BLaER1 treated with 17β-estradiol and CSF1 and Interleukin-3, amounts not matched to agents 10 nM and 100 nM (cell line): ENCODE data around the gene PID1.

Experiments
- H3K27ac ChIP-seq, 11 experiments: shearing (Covaris generic); formaldehyde crosslinking; 2 replicates each; pipeline ENCODE4 v1.8.1; 2022
- H3K27me3 ChIP-seq, 11 experiments: shearing (Covaris generic); formaldehyde crosslinking; 2 replicates each; pipeline ENCODE4 v1.8.1; 2022
- H3K36me3 ChIP-seq, 11 experiments: shearing (Covaris generic); formaldehyde crosslinking; 2 replicates each; pipeline ENCODE4 v1.8.1; 2022
- H3K4me1 ChIP-seq, 10 experiments: shearing (Covaris generic); formaldehyde crosslinking; 2 replicates each; pipeline ENCODE4 v1.8.1; 2022
- H3K4me2 ChIP-seq, 11 experiments: shearing (Covaris generic); formaldehyde crosslinking; 2 replicates each; pipeline ENCODE4 v1.8.1; 2022
- H3K4me3 ChIP-seq, 10 experiments: shearing (Covaris generic); formaldehyde crosslinking; 2 replicates each; pipeline ENCODE4 v1.8.1; 2022
- H3K9ac ChIP-seq, 11 experiments: shearing (Covaris generic); formaldehyde crosslinking; 2 replicates each; pipeline ENCODE4 v1.8.1; 2022
- H3K9me3 ChIP-seq, 11 experiments: shearing (Covaris generic); formaldehyde crosslinking; replicated peaks in 1 of 11; 2 replicates each; pipeline ENCODE4 v1.8.1; 2022
- H4K20me1 ChIP-seq, 11 experiments: shearing (Covaris generic); formaldehyde crosslinking; 2 replicates each; pipeline ENCODE4 v1.8.1; 2022
- Cebpa-rat ChIP-seq, 11 experiments: shearing (Covaris generic); IDR thresholded peaks; 2 replicates each; pipeline ENCODE4 v1.8.1; 2022

The PID1 gene

DNA sequence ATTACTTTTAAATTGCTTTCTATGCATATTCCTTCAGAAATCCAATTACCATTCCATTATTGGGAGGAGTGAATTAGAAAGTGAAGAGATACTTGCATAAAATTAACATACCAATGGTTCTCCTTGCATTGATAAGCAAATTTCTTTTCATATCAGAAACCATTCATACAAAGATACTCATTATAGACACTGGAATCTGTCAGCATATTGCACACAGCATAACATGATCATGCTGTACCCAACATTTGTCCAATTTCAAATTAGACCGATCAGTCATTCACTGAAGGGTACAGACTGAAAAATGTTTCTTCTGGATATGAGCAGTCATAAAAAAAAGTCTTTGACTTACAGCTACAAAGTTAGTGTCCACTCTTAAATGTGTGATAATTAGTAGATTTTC lies 175.6 kb downstream of the PID1 start:
- no peaks in the 10 kb centered on the region for H3K27me3 ChIP-seq
- no peak for TF ChIP-seq Cebpa-rat (IDR thresholded peaks at IDR 0.05)
- no peak overlapping the region for H3K4me3 ChIP-seq
- H3K4me1 ChIP-seq: peaks cover 0 to under 1% (median under 1%) of the 10 kb centered on the region in 10 experiments; a peak in 4 of 20 replicates
- H3K9ac ChIP-seq: no peak overlapping the region
- H3K9me3 ChIP-seq: 0 out of 22 replicates have a peak, but pooled peaks cover 0 to 5% (median 0%) of the 10 kb centered on the region in 11 experiments
- H3K4me2 ChIP-seq: no peak overlapping the region
- no peaks in the 10 kb centered on the region for H3K36me3 ChIP-seq
- no peak overlapping the region for H3K27ac ChIP-seq
- H4K20me1 ChIP-seq: no peaks in the 10 kb centered on the region

DNA sequence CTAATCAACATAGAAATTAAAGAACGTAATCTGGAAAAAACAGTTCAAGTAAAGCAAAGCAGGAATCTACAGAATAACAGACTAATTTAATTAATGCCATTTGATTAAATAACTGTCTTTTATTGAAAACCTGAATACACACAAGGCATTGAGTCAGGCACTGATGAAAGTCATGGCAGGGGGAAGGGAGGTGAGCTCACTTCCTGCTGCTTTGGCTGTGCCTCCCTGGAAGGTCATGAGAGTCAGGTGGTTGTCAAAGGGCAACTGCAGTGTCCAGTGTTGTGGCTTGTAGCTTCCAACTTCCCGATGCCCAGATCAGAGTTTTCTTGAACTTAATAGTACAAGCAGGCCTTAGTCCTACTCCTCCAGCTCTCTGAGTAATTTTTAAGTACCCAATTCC lies 180.9 kb downstream of the PID1 start:
- Histone ChIP-seq H3K9me3 (0 out of 22 replicates have a peak, but pooled peaks cover 0 to 5% (median 0%) of the 10 kb centered on the region in 11 experiments), H3K4me2 (peak overlapping the region in 7 of 11 experiments; percentile 12 to 70 (median 41); a peak in 9 of 22 replicates), H3K4me1 (peaks cover 8 to 43% (median 27%) of the 10 kb centered on the region in 10 experiments; a peak in 17 of 20 replicates), H3K27me3 (no peaks in the 10 kb centered on the region), H4K20me1 (no peaks in the 10 kb centered on the region), H3K27ac (no peak overlapping the region), H3K4me3 (no peak overlapping the region), H3K9ac (no peak overlapping the region), H3K36me3 (no peaks in the 10 kb centered on the region)
- TF ChIP-seq Cebpa-rat (IDR thresholded peaks at IDR 0.05): no peak

DNA sequence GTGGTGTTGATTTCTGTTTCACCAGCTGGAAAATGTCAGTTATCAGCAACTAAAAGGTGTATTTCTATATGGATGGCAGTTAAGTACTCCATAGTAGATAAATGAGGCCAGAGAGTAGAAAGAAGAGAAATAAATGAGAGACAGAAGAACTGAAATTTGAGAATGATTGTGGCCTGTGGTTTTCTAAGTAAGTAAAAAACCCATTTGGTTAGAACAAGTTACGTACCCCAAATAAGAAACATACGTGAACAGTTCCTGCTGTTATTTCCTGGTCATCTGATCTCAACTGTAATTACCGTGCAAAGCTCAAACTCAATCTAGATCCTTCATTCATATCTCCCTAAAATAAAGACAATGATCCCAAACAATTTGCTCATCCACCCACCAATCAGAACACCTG lies 181.3 kb downstream of the PID1 start:
- Histone ChIP-seq H4K20me1 (no peaks in the 10 kb centered on the region), H3K4me1 (peaks cover 8 to 43% (median 27%) of the 10 kb centered on the region in 10 experiments; a peak in 17 of 20 replicates), H3K36me3 (no peaks in the 10 kb centered on the region), H3K27me3 (no peaks in the 10 kb centered on the region), H3K9ac (no peak overlapping the region), H3K4me3 (no peak overlapping the region), H3K4me2 (peak overlapping the region in 7 of 11 experiments; percentile 12 to 70 (median 41); a peak in 11 of 22 replicates), H3K27ac (no peak overlapping the region), H3K9me3 (0 out of 22 replicates have a peak, but pooled peaks cover 0 to 5% (median 0%) of the 10 kb centered on the region in 11 experiments)
- no peak for TF ChIP-seq Cebpa-rat (IDR thresholded peaks at IDR 0.05)

DNA sequence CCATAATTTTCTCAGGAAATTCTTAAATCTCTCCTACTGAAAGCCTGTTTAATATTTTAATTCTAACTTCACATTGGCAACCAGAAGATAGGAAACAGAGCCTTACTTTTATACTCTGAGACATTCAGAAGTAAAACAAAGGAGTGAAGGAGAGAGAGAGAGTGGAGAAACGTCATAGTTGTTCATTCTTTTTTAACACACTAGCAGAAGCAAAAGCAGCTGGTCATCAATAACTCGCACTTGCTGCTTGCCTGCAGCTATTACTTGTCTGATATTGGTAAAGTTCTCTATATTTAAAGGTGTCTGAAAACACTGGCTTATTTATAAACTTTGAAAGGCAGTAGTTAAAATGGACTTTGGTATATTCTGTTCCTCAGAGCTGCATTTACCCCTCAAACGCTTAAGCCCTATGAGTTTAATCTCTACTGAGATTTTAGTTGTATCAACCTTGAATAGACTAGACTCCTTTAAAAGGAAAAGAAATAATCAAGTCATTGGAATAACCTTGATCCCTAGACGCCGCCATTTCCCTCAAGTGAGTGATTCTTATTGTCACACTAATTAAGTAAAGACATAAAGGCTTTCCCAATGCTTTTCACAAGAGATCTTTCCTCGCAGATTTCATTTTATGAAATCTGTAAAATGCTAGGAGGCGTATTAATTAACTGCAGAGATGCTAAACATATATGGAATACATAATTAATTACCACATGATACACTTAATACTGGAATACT lies 182.0 kb downstream of the PID1 start:
- Histone ChIP-seq H3K4me2 (peak overlapping the region in 6 of 11 experiments; percentile 19 to 70 (median 50); a peak in 12 of 22 replicates), H3K27ac (no peak overlapping the region)
- TF ChIP-seq Cebpa-rat (IDR thresholded peaks at IDR 0.05): no peak

DNA sequence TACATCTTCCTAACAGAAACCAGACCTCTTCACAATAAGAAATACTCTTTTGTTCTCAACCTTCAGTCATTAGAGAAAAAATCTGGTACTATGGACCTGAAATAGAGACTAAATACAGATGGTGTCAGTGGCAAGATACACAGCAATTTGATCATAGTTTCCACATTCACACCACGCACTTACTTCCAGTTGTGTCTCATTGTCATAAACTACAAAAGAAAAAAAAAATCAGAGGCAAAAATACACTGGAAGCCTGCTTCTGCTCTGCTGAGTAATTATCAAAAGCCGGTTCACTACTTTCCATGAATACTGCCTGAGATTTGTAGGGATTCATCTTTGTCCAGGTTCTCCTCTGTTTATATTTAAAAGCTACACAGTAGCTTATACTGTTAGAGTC lies 182.6 kb downstream of the PID1 start:
- TF ChIP-seq Cebpa-rat (IDR thresholded peaks at IDR 0.05): no peak
- Histone ChIP-seq H3K9me3 (0 out of 22 replicates have a peak, but pooled peaks cover 0 to 5% (median 0%) of the 10 kb centered on the region in 11 experiments), H3K27me3 (no peaks in the 10 kb centered on the region), H3K9ac (no peak overlapping the region), H4K20me1 (no peaks in the 10 kb centered on the region), H3K4me3 (no peak overlapping the region), H3K4me1 (peaks cover 8 to 43% (median 27%) of the 10 kb centered on the region in 10 experiments; a peak in 17 of 20 replicates), H3K36me3 (no peaks in the 10 kb centered on the region), H3K4me2 (peak overlapping the region in 8 of 11 experiments; percentile 27 to 70 (median 56); a peak in 11 of 22 replicates), H3K27ac (no peak overlapping the region)

More for the DNA sequence above, 182.0 kb downstream of the PID1 start:
- Histone ChIP-seq H3K9ac (no peak overlapping the region), H3K9me3 (0 out of 22 replicates have a peak, but pooled peaks cover 0 to 5% (median 0%) of the 10 kb centered on the region in 11 experiments), H4K20me1 (no peaks in the 10 kb centered on the region), H3K27me3 (no peaks in the 10 kb centered on the region), H3K4me3 (no peak overlapping the region), H3K4me1 (peaks cover 8 to 43% (median 27%) of the 10 kb centered on the region in 10 experiments; a peak in 17 of 20 replicates), H3K36me3 (no peaks in the 10 kb centered on the region)

DNA sequence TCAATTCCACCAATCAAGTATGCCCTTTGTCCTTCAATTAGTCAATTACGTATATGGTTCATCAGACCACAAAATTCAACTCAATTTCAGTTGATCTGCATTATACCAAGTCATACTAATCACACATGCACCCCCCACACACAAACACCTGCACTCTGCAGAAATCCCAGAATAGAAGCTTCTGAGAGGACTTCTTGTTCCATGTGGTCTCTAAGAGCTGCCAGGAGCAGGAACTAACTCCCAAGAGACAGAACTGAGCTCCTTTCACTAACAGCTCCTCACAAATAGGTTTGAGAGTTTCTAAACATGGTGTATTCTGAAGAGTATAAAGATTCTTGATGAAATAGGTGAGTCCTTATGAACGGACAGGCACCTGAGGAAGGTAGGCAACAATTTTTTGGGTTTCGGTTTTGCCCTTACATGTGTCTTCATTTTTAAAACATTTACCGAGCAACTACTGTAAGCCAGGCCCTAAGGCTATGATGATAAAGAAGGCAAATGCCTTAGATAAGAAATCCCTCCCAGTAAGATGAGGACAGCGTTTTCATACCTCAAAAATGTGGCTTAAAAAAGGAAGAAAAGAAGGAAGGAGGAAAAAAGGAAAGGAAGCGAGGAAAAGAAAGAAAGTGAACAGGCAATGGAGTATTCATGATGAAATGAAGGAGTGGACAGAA lies 183.1 kb downstream of the PID1 start:
- Histone ChIP-seq H3K27ac (no peak overlapping the region), H3K27me3 (no peaks in the 10 kb centered on the region), H3K9ac (no peak overlapping the region), H3K4me3 (no peak overlapping the region), H3K4me1 (peaks cover 8 to 43% (median 27%) of the 10 kb centered on the region in 10 experiments; a peak in 17 of 20 replicates), H3K9me3 (0 out of 22 replicates have a peak, but pooled peaks cover 0 to 5% (median 0%) of the 10 kb centered on the region in 11 experiments), H4K20me1 (no peaks in the 10 kb centered on the region), H3K4me2 (peak overlapping the region in 8 of 11 experiments; percentile 27 to 70 (median 56); a peak in 16 of 22 replicates), H3K36me3 (no peaks in the 10 kb centered on the region)
- no peak for TF ChIP-seq Cebpa-rat (IDR thresholded peaks at IDR 0.05)

DNA sequence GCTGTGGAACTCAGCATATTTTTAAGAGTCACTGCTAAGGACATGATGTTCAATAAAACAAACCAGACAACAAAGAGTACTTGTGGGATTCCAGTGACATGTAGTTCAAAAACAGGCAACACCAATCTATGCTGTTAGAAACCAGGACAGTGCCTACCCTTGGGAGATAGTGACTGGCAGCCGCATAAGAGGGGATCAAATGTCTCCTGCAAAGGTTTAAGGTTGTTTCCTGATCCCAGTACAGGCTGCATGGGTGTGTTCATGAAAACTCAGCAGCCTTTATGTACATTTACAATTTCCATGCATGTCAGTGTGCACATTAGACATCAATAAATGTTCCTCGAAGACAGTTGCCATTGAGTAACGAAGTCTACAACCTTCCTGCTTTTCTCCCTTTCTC lies 183.8 kb downstream of the PID1 start:
- H3K9ac ChIP-seq: no peak overlapping the region
- H3K4me2 ChIP-seq: peak overlapping the region in 8 of 11 experiments; percentile 27 to 70 (median 56); a peak in 14 of 22 replicates
- no peak for TF ChIP-seq Cebpa-rat (IDR thresholded peaks at IDR 0.05)
- H3K27me3 ChIP-seq: no peaks in the 10 kb centered on the region
- H3K9me3 ChIP-seq: peaks cover 0 to 12% (median 5%) of the 10 kb centered on the region in 11 experiments; a peak in 16 of 22 replicates
- H3K27ac ChIP-seq: no peak overlapping the region
- no peaks in the 10 kb centered on the region for H4K20me1 ChIP-seq
- H3K4me1 ChIP-seq: peaks cover 8 to 43% (median 27%) of the 10 kb centered on the region in 10 experiments; a peak in 17 of 20 replicates
- no peak overlapping the region for H3K4me3 ChIP-seq
- H3K36me3 ChIP-seq: no peaks in the 10 kb centered on the region

DNA sequence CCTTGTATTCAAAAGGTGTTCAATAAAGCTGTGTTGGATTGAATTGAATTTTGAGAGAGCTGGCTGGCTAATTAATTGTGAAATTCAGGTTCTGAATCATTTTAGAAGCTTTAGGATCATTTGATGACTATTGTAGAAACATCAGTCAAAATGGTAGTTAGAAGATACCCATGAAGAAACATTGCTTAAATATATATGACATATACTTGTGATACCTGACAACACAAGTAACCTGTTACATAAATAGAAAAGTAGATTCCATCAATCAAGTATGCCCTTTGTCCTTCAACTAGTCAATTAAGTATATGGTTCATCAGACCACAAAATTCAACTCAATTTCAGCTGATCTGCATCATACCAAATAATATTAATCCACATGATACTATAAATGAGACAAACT lies 185.6 kb downstream of the PID1 start:
- Histone ChIP-seq H4K20me1 (no peaks in the 10 kb centered on the region), H3K4me3 (no peak overlapping the region), H3K4me2 (no peak overlapping the region), H3K36me3 (no peaks in the 10 kb centered on the region), H3K9me3 (peaks cover 0 to 16% (median 9%) of the 10 kb centered on the region in 11 experiments; a peak in 16 of 22 replicates), H3K9ac (no peak overlapping the region), H3K27me3 (no peaks in the 10 kb centered on the region), H3K27ac (no peak overlapping the region), H3K4me1 (peaks cover 15 to 49% (median 30%) of the 10 kb centered on the region in 10 experiments; a peak in 17 of 20 replicates)
- TF ChIP-seq Cebpa-rat (IDR thresholded peaks at IDR 0.05): no peak

DNA sequence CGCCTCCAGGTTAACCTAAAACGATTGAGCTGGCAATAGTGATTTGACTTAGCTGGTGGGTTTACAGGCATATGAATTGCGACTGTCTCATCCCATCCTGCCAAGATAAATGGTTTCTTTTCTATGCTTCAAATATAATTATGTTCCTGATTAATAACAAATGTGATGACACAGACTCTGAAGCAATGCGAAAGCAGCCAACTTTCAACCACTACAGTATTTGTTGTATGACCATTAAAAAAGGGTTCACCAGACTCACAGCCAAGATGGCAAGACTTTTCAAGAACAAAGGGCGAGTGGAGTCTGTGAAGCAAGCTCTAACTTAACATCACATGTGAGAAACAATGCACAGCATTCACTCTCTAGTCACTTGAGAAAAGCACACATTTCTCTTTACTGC lies 186.6 kb downstream of the PID1 start:
- Histone ChIP-seq H3K4me2 (no peak overlapping the region), H3K4me1 (peaks cover 7 to 39% (median 25%) of the 10 kb centered on the region in 10 experiments; a peak in 15 of 20 replicates), H3K9me3 (peaks cover 0 to 16% (median 9%) of the 10 kb centered on the region in 11 experiments; a peak in 16 of 22 replicates), H3K27ac (no peak overlapping the region), H3K27me3 (no peaks in the 10 kb centered on the region), H3K9ac (no peak overlapping the region), H3K4me3 (no peak overlapping the region), H3K36me3 (no peaks in the 10 kb centered on the region), H4K20me1 (no peaks in the 10 kb centered on the region)
- no peak for TF ChIP-seq Cebpa-rat (IDR thresholded peaks at IDR 0.05)
